AG09319 (cell line): Measurements from ENCODE around the gene CTNS.
A peak's percentile ranks its signal among the peaks of the same experiment; 100 is the strongest.

Experiments used
- DNase-seq: peaks from one replicate; pipeline ENCODE4 v3.0.0-alpha.2; 2010; ENCODE audit warnings: low read depth; ENCODE audit errors: extremely low read depth
- CTCF ChIP-seq: IDR thresholded peaks from 2 replicates; pipeline ENCODE4 v1.5.1; 2011; ENCODE audit warnings: low read depth, mild to moderate bottlenecking, inconsistent platforms, low read length, moderate library complexity

The CTNS gene

GRCh38 chr17:3668279-3669084 lies 31.9 kb downstream of the CTNS start, which contains the start of the genes EMC6 and TAX1BP3:
EMC6 (plus strand) TSS chr17:3668812; CDS start chr17:3669147, 335 bp downstream.
TAX1BP3 (minus strand) TSS chr17:3668578; CDS start chr17:3668526, 52 bp downstream.
- peak; percentile 95 for DNase-seq
- TF ChIP-seq CTCF: no peak

DNA sequence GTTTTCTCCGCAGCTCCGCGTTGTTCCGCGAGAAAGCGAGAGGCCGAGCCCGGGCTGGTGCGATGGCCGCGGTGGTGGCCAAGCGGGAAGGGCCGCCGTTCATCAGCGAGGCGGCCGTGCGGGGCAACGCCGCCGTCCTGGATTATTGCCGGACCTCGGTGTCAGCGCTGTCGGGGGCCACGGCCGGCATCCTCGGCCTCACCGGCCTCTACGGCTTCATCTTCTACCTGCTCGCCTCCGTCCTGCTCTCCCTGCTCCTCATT lies 32.5 kb downstream of the CTNS start:
- no peak for DNase-seq
- TF ChIP-seq CTCF: no peak

- TF ChIP-seq CTCF: no peak
- DNase-seq: no peak
These were observed 33.0 kb downstream of the CTNS start for GRCh38 chr17:3669548-3669947.

GRCh38 chr17:3672571-3672970 lies 36.0 kb downstream of the CTNS start:
- TF ChIP-seq CTCF: no peak
- no peak for DNase-seq

- TF ChIP-seq CTCF: no peak
- DNase-seq: no peak
These were observed 39.3 kb downstream of the CTNS start for GRCh38 chr17:3675886-3676285.

DNA sequence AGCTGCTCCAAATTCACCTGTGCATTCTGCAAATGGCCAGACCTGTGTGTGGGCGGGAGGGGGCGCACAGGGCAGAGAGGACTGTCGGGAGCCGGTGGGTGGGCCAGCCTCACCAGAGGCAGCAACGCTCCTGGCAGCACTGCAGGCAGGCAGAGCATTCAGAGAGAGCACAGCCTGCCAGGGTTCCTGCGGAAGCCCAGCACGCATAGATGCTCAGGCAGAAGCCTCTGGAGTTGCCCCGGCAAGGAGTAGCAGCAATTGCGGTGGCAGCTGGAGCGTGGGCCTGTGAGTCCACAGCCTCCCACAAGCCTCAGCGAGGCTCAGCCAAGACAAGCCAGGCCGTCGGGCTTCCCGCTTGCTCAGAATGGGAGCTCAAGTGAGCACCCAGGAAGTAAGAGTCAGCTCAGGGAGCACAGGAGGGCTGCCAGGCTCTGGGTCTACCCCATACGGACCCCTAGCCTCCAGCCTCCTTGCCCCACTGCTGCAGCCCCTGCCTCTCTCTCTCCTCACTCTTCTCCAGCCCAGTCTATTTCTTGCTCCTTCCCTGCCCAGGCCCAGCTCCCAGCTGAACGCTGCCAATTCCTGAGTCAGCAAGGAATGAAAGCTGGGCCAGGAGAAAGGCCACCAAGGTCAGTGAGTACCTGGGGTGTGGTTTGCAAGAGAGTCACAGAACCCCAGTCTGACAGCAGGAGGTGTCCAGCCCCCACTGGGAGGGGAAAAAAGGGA lies 41.7 kb downstream of the CTNS start:
- TF ChIP-seq CTCF: no peak
- no peak for DNase-seq

GRCh38 chr17:3678821-3679530 lies 42.4 kb downstream of the CTNS start:
- no peak for DNase-seq
- TF ChIP-seq CTCF: no peak
